Bronchial epithelial cell (primary cell): ENCODE measurements around the gene RAB2B. TPM values are rescaled to one million over a fixed set of nuclear protein-coding genes. Genes with fewer than 3 reads are reported as not detected.

Experiments
- DNase-seq: peaks from one replicate; pipeline ENCODE4 v3.0.0-alpha.2; 2010; ENCODE audit warnings: low read depth
- FAIRE-seq: peaks from 2 replicates; lab custom pipeline; 2011; peaks lifted over from hg19 to GRCh38; lab: Jason Lieb, UNC
- H3K27me3 ChIP-seq: 2 replicates; pipeline ENCODE4 v1.5.1; 2011; ENCODE audit warnings: low read length; ENCODE audit not compliant: control insufficient read depth, insufficient read depth
- H3K36me3 ChIP-seq: 2 replicates; pipeline ENCODE4 v1.5.1; 2011; ENCODE audit warnings: low read length; ENCODE audit not compliant: control insufficient read depth, insufficient read depth
- H3K4me3 ChIP-seq: 2 replicates; pipeline ENCODE4 v1.5.1; 2011; ENCODE audit warnings: mild to moderate bottlenecking, low read depth, low read length, control low read depth
- total RNA-seq: library from RNA; depleted of rRNA; stranded (reverse); fragments of >200 nt; gene quantifications from 2 replicates; pipeline ENCODE4 v1.2.1, GENCODE V29; 2014
- TF ChIP-seq, protein P1 (sequence below): IDR thresholded peaks from 2 replicates; pipeline ENCODE4 v1.5.1; 2011; ENCODE audit warnings: mild to moderate bottlenecking, moderate library complexity, low read length, control low read depth, inconsistent platforms; ENCODE audit not compliant: insufficient read depth, severe bottlenecking

RAB2B gene
- total RNA-seq, 1 donor from 2014 or later, result 17.4 TPM

- no peak for FAIRE-seq
- TF ChIP-seq, protein P1, sequence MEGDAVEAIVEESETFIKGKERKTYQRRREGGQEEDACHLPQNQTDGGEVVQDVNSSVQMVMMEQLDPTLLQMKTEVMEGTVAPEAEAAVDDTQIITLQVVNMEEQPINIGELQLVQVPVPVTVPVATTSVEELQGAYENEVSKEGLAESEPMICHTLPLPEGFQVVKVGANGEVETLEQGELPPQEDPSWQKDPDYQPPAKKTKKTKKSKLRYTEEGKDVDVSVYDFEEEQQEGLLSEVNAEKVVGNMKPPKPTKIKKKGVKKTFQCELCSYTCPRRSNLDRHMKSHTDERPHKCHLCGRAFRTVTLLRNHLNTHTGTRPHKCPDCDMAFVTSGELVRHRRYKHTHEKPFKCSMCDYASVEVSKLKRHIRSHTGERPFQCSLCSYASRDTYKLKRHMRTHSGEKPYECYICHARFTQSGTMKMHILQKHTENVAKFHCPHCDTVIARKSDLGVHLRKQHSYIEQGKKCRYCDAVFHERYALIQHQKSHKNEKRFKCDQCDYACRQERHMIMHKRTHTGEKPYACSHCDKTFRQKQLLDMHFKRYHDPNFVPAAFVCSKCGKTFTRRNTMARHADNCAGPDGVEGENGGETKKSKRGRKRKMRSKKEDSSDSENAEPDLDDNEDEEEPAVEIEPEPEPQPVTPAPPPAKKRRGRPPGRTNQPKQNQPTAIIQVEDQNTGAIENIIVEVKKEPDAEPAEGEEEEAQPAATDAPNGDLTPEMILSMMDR, result peak; percentile 45
- Histone ChIP-seq H3K4me3 (no peak overlapping the region), H3K36me3 (peaks cover 17% of the 10 kb centered on the region), H3K27me3 (no peaks in the 10 kb centered on the region)
- peak; percentile 47 for DNase-seq
Measured at GRCh38 chr14:21498540-21499526, 22.1 kb upstream of the RAB2B start.

DNA sequence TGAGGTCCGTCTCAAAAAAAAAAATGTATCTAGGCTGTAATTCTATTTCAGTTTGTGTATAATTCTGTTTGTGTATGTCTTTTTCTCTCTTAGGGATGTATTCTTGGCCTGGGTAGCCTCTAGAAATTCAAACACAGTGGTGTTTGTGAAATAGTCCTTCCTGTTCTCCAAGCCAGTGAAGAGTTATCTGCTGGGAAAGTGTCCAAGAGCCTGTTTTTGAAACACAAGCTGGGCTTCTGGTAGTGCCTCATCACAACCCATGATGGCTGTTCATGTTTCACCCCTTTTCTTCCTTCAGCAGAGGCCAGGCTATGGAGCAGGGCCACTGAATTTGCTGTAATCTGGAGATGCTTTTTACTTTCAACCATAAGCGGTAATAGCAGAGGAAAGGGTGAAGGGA lies 19.7 kb upstream of the RAB2B start:
- Histone ChIP-seq H3K27me3 (no peaks in the 10 kb centered on the region), H3K36me3 (peaks cover 12% of the 10 kb centered on the region), H3K4me3 (no peak overlapping the region)
- DNase-seq, result no peak
- no peak for FAIRE-seq
- TF ChIP-seq, protein P1, result no peak

GRCh38 chr14:21494902-21495762 lies 18.4 kb upstream of the RAB2B start:
- FAIRE-seq, result peak; percentile 85
- H3K27me3 ChIP-seq, result no peaks in the 10 kb centered on the region
- TF ChIP-seq, protein P1, result no peak
- DNase-seq, result no peak
- H3K4me3 ChIP-seq, result no peak overlapping the region
- H3K36me3 ChIP-seq, result peaks cover 12% of the 10 kb centered on the region

GRCh38 chr14:21486640-21487087 lies 9.9 kb upstream of the RAB2B start:
- no peak for DNase-seq
- Histone ChIP-seq H3K36me3 (peaks cover 9% of the 10 kb centered on the region), H3K27me3 (no peaks in the 10 kb centered on the region), H3K4me3 (no peak overlapping the region)
- TF ChIP-seq, protein P1, result no peak
- no peak for FAIRE-seq

DNA sequence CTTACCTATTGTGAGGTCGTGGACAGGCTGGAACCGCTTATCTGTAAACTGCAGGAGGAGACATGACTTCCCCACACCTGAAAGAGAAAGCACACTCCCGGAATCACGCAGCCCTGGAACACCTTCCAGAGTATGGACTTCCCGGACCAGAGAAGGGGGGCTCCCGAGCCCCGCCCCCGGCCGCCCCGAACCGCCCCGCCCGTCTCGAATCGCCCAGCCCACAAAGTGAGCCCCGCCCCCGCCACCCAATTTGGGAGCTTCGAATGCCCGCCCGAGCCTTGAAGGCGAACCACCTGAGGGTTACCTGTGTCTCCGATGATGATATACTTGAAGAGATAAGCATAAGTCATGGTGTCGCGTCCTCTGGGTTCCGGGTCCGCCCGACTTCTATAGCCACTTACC lies 235 bp downstream of the RAB2B start:
- peak; percentile 69 for DNase-seq
- TF ChIP-seq, protein P1, result no peak
- Histone ChIP-seq H3K27me3 (no peaks in the 10 kb centered on the region), H3K36me3 (no peaks in the 10 kb centered on the region), H3K4me3 (peak overlapping the region; percentile 99)
- FAIRE-seq, result no peak
